Activated B cell treated with CpG ODN at 0.5 μM for 24 hours (primary cell): ENCODE data around the gene OR1N1. TPM values are rescaled to one million over a fixed set of nuclear protein-coding genes. Genes with fewer than 3 reads are reported as not detected.

ENCODE experiments used
- ATAC-seq: fragments of 200-7000 bp; cut with Tn5 transposase; one replicate; pipeline ENCODE4 v1.10.0; 2021; ENCODE audit warnings: low read depth, mild to moderate bottlenecking, moderate library complexity
- CTCF ChIA-PET: fragments of 350-600 bp; sonication (Branson Sonifier 250); formaldehyde crosslinking; loops from one replicate; lab custom pipeline; 2021; ENCODE audit warnings: antibody characterized with exemption; lab: Charles Lee
- POLR2A ChIA-PET: fragments of 350-600 bp; sonication (Branson Sonifier 250); formaldehyde crosslinking; loops from one replicate; lab custom pipeline; 2021; ENCODE audit warnings: antibody characterized with exemption; lab: Charles Lee
- DNase-seq: peaks from one replicate; pipeline ENCODE4 v3.0.0; 2022
- H3K27ac Mint-ChIP-seq: one replicate; pipeline ENCODE4 v1.8.0; 2020; ENCODE audit warnings: mixed read lengths
- H3K27me3 Mint-ChIP-seq: one replicate; pipeline ENCODE4 v1.8.0; 2021; ENCODE audit warnings: mixed read lengths
- H3K36me3 Mint-ChIP-seq: one replicate; pipeline ENCODE4 v1.8.0; 2021; ENCODE audit warnings: low read depth, mixed read lengths
- H3K4me1 Mint-ChIP-seq: one replicate; pipeline ENCODE4 v1.8.0; 2021; ENCODE audit warnings: mixed read lengths
- H3K4me3 Mint-ChIP-seq: one replicate; pipeline ENCODE4 v1.8.0; 2020; ENCODE audit warnings: mild to moderate bottlenecking, mixed read lengths
- H3K9me3 Mint-ChIP-seq: one replicate; pipeline ENCODE4 v1.8.0; 2020; ENCODE audit warnings: mixed read lengths
- CTCF ChIP-seq: fragments of 200-600 bp; IDR thresholded peaks from one replicate; pipeline ENCODE4 v1.8.0; 2022; ENCODE audit warnings: antibody characterized with exemption, mild to moderate bottlenecking
- intact Hi-C: fragments of 100-400 bp; cut with micrococcal nuclease; formaldehyde crosslinking; loops from one replicate; pipeline ENCODE4 v1.15.1; 2024
- total RNA-seq: library from RNA; stranded (reverse); gene quantifications from 2 replicates; pipeline ENCODE4 v1.2.3, GENCODE V29; 2022

OR1N1 gene
- total RNA-seq, 1 donor from 2014 or later: not detected

GRCh38 chr9:122526602-122527001, 491 bp downstream of the OR1N1 start:
- ChIA-PET CTCF (no interaction called here), POLR2A (no interaction called here)
- Mint-ChIP-seq H3K27me3 (peaks cover 14% of the 10 kb centered on the region), H3K4me3 (no peak overlapping the region), H3K4me1 (no peaks in the 10 kb centered on the region), H3K9me3 (no peaks in the 10 kb centered on the region), H3K27ac (no peak overlapping the region), H3K36me3 (no peaks in the 10 kb centered on the region)
- DNase-seq (no peak), ATAC-seq (no peak)
- intact Hi-C loops: no loop called here
- no peak for TF ChIP-seq CTCF

GRCh38 chr9:122519376-122519775, 7.7 kb downstream of the OR1N1 start:
- Mint-ChIP-seq H3K36me3 (no peaks in the 10 kb centered on the region), H3K4me1 (no peaks in the 10 kb centered on the region), H3K27ac (no peak overlapping the region), H3K9me3 (no peaks in the 10 kb centered on the region), H3K4me3 (no peak overlapping the region), H3K27me3 (peaks cover 15% of the 10 kb centered on the region)
- intact Hi-C loops: no loop called here
- TF ChIP-seq CTCF: no peak
- DNase-seq (no peak), ATAC-seq (no peak)
- POLR2A ChIA-PET: no interaction called here
- CTCF ChIA-PET: no interaction called here

GRCh38 chr9:122518841-122519240, 8.3 kb downstream of the OR1N1 start, which contains the start of gene OR1J4:
Gene OR1J4 (plus strand): TSS chr9:122519141. CDS start chr9:122519141, 0 bp downstream.
- intact Hi-C loops: no loop called here
- no peaks in the 10 kb centered on the region for H3K9me3 Mint-ChIP-seq
- ChIA-PET CTCF (no interaction called here), POLR2A (no interaction called here)
- no peak within 1 kb of the TSS for H3K4me3 Mint-ChIP-seq
- H3K4me1 Mint-ChIP-seq: no peaks in the 10 kb centered on the region
- peaks cover 18% of the 10 kb centered on the region for H3K27me3 Mint-ChIP-seq
- no peak for ATAC-seq
- DNase-seq: no peak
- no peaks in the 10 kb centered on the region for H3K36me3 Mint-ChIP-seq
- no peak within 1 kb of the TSS for H3K27ac Mint-ChIP-seq
- TF ChIP-seq CTCF: no peak

GRCh38 chr9:122518226-122518625, 8.9 kb downstream of the OR1N1 start:
- ChIA-PET CTCF (no interaction called here), POLR2A (no interaction called here)
- Mint-ChIP-seq H3K27ac (no peak overlapping the region), H3K4me1 (no peaks in the 10 kb centered on the region), H3K9me3 (no peaks in the 10 kb centered on the region), H3K27me3 (peaks cover 15% of the 10 kb centered on the region), H3K36me3 (no peaks in the 10 kb centered on the region), H3K4me3 (no peak overlapping the region)
- intact Hi-C loops: no loop called here
- DNase-seq (no peak), ATAC-seq (no peak)
- no peak for TF ChIP-seq CTCF

- Mint-ChIP-seq H3K27me3 (peaks cover 27% of the 10 kb centered on the region), H3K4me3 (no peak within 1 kb of the TSS), H3K36me3 (no peaks in the 10 kb centered on the region), H3K27ac (no peak within 1 kb of the TSS), H3K9me3 (no peaks in the 10 kb centered on the region), H3K4me1 (no peaks in the 10 kb centered on the region)
- CTCF ChIA-PET: no interaction called here
- POLR2A ChIA-PET: no interaction called here
- no peak for TF ChIP-seq CTCF
- DNase-seq: no peak
- intact Hi-C loops: no loop called here
- ATAC-seq: no peak
These were observed 16.6 kb downstream of the OR1N1 start, which contains the start of gene OR1J2 for GRCh38 chr9:122510502-122510901. Gene OR1J2 (plus strand): TSS chr9:122510802. CDS start chr9:122510802, 0 bp downstream.
